ENCODE measurements around the gene TREML1.
"Not testable (repeated sequence)": the region's sequence is repeated elsewhere in the genome, so short reads cannot be mapped to it uniquely, and the experiment has no call there.

Gene TREML1

GRCh38 chr6:41153992-41154625 is at the start of gene TREML1:
Gene TREML1, minus strand, starts transcription at chr6:41154347. Its CDS starts 59 bp downstream, at chr6:41154288.
- DNase-seq (ENCODE audit: low read depth in 2 of 2): no peak

GRCh38 chr6:41201764-41202173 is 47.6 kb upstream of the TREML1 start:
- no peak for DNase-seq (ENCODE audit: low read depth in 2 of 2)

GRCh38 chr6:41200901-41201763 is 47.0 kb upstream of the TREML1 start, which contains the start of gene TREML2:
Gene TREML2, minus strand, starts transcription at chr6:41201149. Its CDS starts 141 bp downstream, at chr6:41201008.
- no peak for DNase-seq (ENCODE audit: low read depth in 2 of 2)

- DNase-seq (ENCODE audit: low read depth in 2 of 2): peak; percentile 27 to 38
These were observed 46.3 kb upstream of the TREML1 start for GRCh38 chr6:41200296-41200900.

- DNase-seq (ENCODE audit: low read depth in 2 of 2): no peak
These were observed 45.6 kb upstream of the TREML1 start for GRCh38 chr6:41199552-41200246.

GRCh38 chr6:41197234-41197633 is 43.1 kb upstream of the TREML1 start:
- DNase-seq (ENCODE audit: low read depth in 2 of 2): no peak

- no peak for DNase-seq (ENCODE audit: low read depth in 2 of 2)
These were observed 40.2 kb upstream of the TREML1 start for GRCh38 chr6:41194386-41194785.

- no peak for DNase-seq (ENCODE audit: low read depth in 2 of 2)
These were observed 39.7 kb upstream of the TREML1 start for GRCh38 chr6:41193884-41194283.

GRCh38 chr6:41193171-41193734 is 39.1 kb upstream of the TREML1 start:
- no peak for DNase-seq (ENCODE audit: low read depth in 2 of 2)

GRCh38 chr6:41191569-41191968 is 37.4 kb upstream of the TREML1 start:
- no peak for DNase-seq (ENCODE audit: low read depth in 2 of 2)

GRCh38 chr6:41190791-41191190 is 36.6 kb upstream of the TREML1 start:
- DNase-seq (ENCODE audit: low read depth in 2 of 2): no peak

- no peak for DNase-seq (ENCODE audit: low read depth in 2 of 2)
These were observed 35.8 kb upstream of the TREML1 start for GRCh38 chr6:41189967-41190366.

- not testable (repeated sequence) for DNase-seq (ENCODE audit: low read depth in 2 of 2)
These were observed 34.9 kb upstream of the TREML1 start for GRCh38 chr6:41189046-41189445.

GRCh38 chr6:41187924-41188886 is 34.1 kb upstream of the TREML1 start:
- no peak for DNase-seq (ENCODE audit: low read depth in 2 of 2)

- no peak for DNase-seq (ENCODE audit: low read depth in 2 of 2)
These were observed 31.9 kb upstream of the TREML1 start for GRCh38 chr6:41186031-41186562.

- DNase-seq (ENCODE audit: low read depth in 2 of 2): no peak
These were observed 30.6 kb upstream of the TREML1 start for GRCh38 chr6:41184761-41185160.

GRCh38 chr6:41182069-41183034 is 28.2 kb upstream of the TREML1 start:
- peak in 1 of 2 donors; percentile 24 for DNase-seq (ENCODE audit: low read depth in 2 of 2)

GRCh38 chr6:41181566-41181965 is 27.4 kb upstream of the TREML1 start:
- DNase-seq (ENCODE audit: low read depth in 2 of 2): no peak

GRCh38 chr6:41179163-41179562 is 25.0 kb upstream of the TREML1 start:
- no peak for DNase-seq (ENCODE audit: low read depth in 2 of 2)

Measured in activated CD8-positive, alpha-beta memory T cell treated with anti-CD3 and anti-CD28 coated beads for 4 hours (primary cell).